ENCODE measurements around the gene ATF2. TPM values are rescaled to one million over a fixed set of nuclear protein-coding genes. Genes with fewer than 3 reads are reported as not detected.
A peak's percentile ranks its signal among the peaks of the same experiment; 100 is the strongest.

Gene ATF2
- total RNA-seq, 1 donor from 2014 or later, result 59.8 TPM

DNA sequence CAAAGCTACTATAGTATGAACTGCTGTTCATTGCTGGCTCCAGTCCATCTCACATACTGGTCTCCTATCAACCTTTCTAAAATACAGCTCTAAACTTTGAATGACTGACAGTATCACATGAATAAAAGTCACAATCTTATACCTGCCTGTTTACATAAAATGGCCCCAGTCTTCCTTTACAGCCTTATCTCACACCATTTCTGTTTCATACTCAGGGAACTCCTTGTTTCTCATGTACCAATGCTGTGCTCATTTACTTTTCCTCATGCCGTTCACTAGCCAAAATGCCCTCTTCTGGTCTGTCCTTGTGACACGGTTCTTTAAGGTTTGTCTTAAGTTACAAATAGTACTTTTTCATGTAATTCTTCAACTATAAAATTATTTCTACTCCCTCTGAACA, 7.3 kb upstream of the ATF2 start:
- Mint-ChIP-seq H3K9me3 (ENCODE audit: low read depth) (no peaks in the 10 kb centered on the region), H3K27ac (ENCODE audit: unreplicated experiment) (no peak overlapping the region), H3K36me3 (ENCODE audit: low read depth) (peaks cover 9% of the 10 kb centered on the region), H3K27me3 (ENCODE audit: low read depth) (no peaks in the 10 kb centered on the region), H3K4me3 (ENCODE audit: unreplicated experiment) (no peak overlapping the region), H3K4me1 (ENCODE audit: low read depth) (peaks cover 3% of the 10 kb centered on the region)
- TF ChIP-seq, protein P1, sequence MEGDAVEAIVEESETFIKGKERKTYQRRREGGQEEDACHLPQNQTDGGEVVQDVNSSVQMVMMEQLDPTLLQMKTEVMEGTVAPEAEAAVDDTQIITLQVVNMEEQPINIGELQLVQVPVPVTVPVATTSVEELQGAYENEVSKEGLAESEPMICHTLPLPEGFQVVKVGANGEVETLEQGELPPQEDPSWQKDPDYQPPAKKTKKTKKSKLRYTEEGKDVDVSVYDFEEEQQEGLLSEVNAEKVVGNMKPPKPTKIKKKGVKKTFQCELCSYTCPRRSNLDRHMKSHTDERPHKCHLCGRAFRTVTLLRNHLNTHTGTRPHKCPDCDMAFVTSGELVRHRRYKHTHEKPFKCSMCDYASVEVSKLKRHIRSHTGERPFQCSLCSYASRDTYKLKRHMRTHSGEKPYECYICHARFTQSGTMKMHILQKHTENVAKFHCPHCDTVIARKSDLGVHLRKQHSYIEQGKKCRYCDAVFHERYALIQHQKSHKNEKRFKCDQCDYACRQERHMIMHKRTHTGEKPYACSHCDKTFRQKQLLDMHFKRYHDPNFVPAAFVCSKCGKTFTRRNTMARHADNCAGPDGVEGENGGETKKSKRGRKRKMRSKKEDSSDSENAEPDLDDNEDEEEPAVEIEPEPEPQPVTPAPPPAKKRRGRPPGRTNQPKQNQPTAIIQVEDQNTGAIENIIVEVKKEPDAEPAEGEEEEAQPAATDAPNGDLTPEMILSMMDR (IDR thresholded peaks at IDR 0.05), result peak; percentile 10
- DNase-seq (ENCODE audit: low spot score), result no peak

DNA sequence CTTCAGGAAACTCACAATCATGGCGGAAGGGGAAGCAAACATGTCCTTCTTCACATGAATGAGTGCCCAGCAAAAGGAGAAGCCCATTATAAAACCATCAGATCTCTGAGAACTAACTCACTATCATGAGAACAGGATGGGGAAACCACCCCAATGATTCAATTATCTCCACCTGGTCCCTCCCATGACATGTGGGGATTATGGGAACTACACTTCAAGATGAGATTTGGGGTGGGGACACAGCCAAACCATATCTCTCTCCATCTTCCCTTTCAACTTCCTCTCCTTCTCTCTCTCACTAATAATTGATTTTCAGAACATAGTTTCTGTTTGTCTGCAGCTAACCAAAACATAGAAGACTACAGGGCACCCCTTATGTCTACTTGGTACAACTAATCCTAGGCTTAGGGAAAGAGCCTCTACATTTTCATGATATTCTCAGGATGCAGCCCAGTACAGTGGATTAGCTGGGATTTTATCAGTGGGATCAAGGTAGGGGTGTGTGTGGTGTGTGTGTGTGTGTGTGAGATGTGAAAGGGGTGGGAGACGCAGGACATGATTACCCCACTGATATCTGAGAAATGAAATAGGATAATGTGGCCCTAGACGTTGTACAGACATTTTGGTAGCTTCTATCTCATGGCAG, 2.8 kb upstream of the ATF2 start:
- TF ChIP-seq, protein P1 (IDR thresholded peaks at IDR 0.05), result no peak
- no peak overlapping the region for H3K27ac Mint-ChIP-seq (ENCODE audit: unreplicated experiment)
- no peaks in the 10 kb centered on the region for H3K27me3 Mint-ChIP-seq (ENCODE audit: low read depth)
- peaks cover under 1% of the 10 kb centered on the region for H3K36me3 Mint-ChIP-seq (ENCODE audit: low read depth)
- no peak overlapping the region for H3K4me3 Mint-ChIP-seq (ENCODE audit: unreplicated experiment)
- no peak for DNase-seq (ENCODE audit: low spot score)
- H3K4me1 Mint-ChIP-seq (ENCODE audit: low read depth), result peaks cover 28% of the 10 kb centered on the region
- H3K9me3 Mint-ChIP-seq (ENCODE audit: low read depth), result no peaks in the 10 kb centered on the region

DNA sequence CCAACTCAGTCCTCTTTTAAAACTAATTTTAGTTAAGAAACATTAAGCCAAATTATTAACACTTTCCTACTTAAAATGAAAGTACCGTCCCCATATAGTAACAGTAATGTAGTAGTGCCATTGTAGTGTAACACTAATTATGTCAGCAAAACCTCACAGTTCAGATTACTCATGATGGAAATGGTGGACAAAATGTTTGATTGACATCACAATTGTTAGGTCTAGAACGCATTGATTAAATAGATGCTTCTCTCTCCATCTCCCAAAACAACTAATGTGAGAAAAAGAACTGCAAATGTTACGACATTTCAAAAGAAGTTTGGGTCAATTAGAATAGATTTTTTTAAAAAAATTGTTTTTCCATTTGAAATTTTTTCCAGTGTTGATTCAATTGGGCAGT, 1.2 kb upstream of the ATF2 start:
- no peak for DNase-seq (ENCODE audit: low spot score)

DNA sequence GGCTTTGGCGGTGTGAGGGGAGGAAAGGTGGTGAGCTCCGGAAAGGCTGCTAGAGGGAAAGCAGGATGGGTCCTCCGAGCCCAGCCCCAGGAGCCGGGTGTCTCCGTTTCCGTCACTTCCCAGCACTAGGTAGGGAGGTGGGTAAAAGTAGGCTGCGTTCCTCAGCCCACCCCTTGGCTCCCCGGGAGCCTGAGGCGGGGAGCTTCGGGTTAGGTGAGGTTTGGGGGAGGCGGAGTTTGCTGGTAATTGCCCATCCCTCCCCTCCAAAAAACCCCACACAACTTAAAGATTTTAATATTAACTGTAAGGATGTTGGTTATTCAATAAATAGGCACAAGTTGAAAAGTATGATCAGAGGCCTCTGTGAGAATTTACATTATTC, 552 bp upstream of the ATF2 start:
- no peak for DNase-seq (ENCODE audit: low spot score)
- Mint-ChIP-seq H3K27ac (ENCODE audit: unreplicated experiment) (peak overlapping the region; percentile 100), H3K36me3 (ENCODE audit: low read depth) (no peaks in the 10 kb centered on the region), H3K4me3 (ENCODE audit: unreplicated experiment) (peak overlapping the region; percentile 100), H3K9me3 (ENCODE audit: low read depth) (no peaks in the 10 kb centered on the region), H3K27me3 (ENCODE audit: low read depth) (no peaks in the 10 kb centered on the region), H3K4me1 (ENCODE audit: low read depth) (peaks cover 36% of the 10 kb centered on the region)
- TF ChIP-seq, protein P1 (IDR thresholded peaks at IDR 0.05), result no peak

More for the DNA sequence above, 1.2 kb upstream of the ATF2 start:
- Mint-ChIP-seq H3K27ac (ENCODE audit: unreplicated experiment) (no peak overlapping the region), H3K4me1 (ENCODE audit: low read depth) (peaks cover 36% of the 10 kb centered on the region), H3K9me3 (ENCODE audit: low read depth) (no peaks in the 10 kb centered on the region), H3K4me3 (ENCODE audit: unreplicated experiment) (peak overlapping the region; percentile 100), H3K36me3 (ENCODE audit: low read depth) (no peaks in the 10 kb centered on the region), H3K27me3 (ENCODE audit: low read depth) (no peaks in the 10 kb centered on the region)
- TF ChIP-seq, protein P1 (IDR thresholded peaks at IDR 0.05), result no peak

DNA sequence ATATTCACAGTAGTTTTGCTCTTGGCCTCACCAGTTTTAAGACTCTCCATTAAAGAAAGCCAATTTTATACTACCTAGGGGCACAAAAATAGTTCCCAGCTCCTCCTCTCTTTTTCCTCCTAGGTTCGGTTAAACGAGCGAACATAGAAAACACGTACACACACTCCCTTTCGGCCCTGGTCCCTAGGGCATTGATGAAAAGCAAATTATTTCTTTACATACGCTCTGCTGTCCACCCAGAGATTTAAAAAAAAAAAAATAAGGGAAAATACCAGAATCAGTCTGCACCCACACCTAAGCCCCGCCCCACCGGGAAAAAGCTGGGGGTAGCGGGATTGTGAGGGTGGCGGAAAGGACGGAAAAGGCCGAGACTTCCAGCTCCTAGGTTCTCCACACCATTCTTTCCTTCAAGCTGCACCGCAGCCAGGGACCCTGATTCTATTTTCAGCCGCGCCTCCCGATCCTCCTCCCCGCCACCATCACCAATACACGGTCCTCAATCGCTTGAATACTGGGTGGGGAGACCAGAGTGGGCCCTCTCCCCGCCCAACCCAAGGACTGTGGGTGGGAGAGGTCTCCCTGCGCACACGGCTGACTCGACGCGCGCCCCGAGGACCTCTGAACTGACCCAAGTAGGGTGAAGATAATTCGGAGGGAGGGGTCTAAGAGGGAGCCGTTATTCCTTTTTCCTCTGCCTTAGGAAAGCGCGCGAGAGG, 769 bp downstream of the ATF2 start:
- H3K4me3 Mint-ChIP-seq (ENCODE audit: unreplicated experiment), result peak overlapping the region; percentile 100
- TF ChIP-seq, protein P1 (IDR thresholded peaks at IDR 0.05), result no peak
- peak overlapping the region; percentile 100 for H3K27ac Mint-ChIP-seq (ENCODE audit: unreplicated experiment)
- no peaks in the 10 kb centered on the region for H3K36me3 Mint-ChIP-seq (ENCODE audit: low read depth)
- no peaks in the 10 kb centered on the region for H3K27me3 Mint-ChIP-seq (ENCODE audit: low read depth)
- DNase-seq (ENCODE audit: low spot score), result no peak
- no peaks in the 10 kb centered on the region for H3K9me3 Mint-ChIP-seq (ENCODE audit: low read depth)
- peaks cover 36% of the 10 kb centered on the region for H3K4me1 Mint-ChIP-seq (ENCODE audit: low read depth)
